GM12878 (cell line): Measurements from ENCODE around the gene TRMU. TPM values are rescaled to one million over a fixed set of nuclear protein-coding genes. Genes with fewer than 3 reads are reported as not detected.

Experiments
- ATAC-seq: fragments of 200-7000 bp; cut with Tn5 transposase; 3 replicates; pipeline ENCODE4 v1.9.1; 2020; ENCODE audit warnings: mild to moderate bottlenecking, moderate library complexity
- BruUV-seq: library from RNA; stranded (reverse); fragments of 400-500 nt; replicated peaks from 2 replicates; lab custom pipeline; 2021; lab: Mats Ljungman, UMichigan
- CTCF ChIA-PET: fragments of 300-600 bp; sonication (Branson Sonifier 250); formaldehyde crosslinking; extraction: SDS; loops from one replicate; lab custom pipeline; 2021; ENCODE audit warnings: inconsistent platforms; lab: Yijun Ruan, JAX
- POLR2A ChIA-PET: fragments of 350-600 bp; formaldehyde crosslinking; extraction: SDS; loops from one replicate; lab custom pipeline; 2021; ENCODE audit warnings: inconsistent platforms; lab: Charles Lee
- RAD21 ChIA-PET: fragments of 300-600 bp; sonication (Branson Sonifier 250); formaldehyde crosslinking; loops from one replicate; lab custom pipeline; 2023; ENCODE audit warnings: antibody characterized with exemption; ENCODE audit not compliant: unreplicated experiment; lab: Charles Lee
- SMC1A ChIA-PET: fragments of 300-600 bp; sonication (Branson Sonifier 250); formaldehyde crosslinking; loops from one replicate; lab custom pipeline; 2023; ENCODE audit not compliant: unreplicated experiment, uncharacterized antibody; lab: Charles Lee
- DNase-seq: peaks from one replicate; pipeline ENCODE4 v3.0.0-alpha.2; 2011; ENCODE audit warnings: low read depth, low spot score
- FAIRE-seq: peaks from 3 replicates; lab custom pipeline; 2011; peaks lifted over from hg19 to GRCh38; lab: Jason Lieb, UNC
- H2AFZ ChIP-seq: 2 replicates; pipeline ENCODE4 v1.6.0; 2011; ENCODE audit warnings: low read depth, low read length, control low read depth; ENCODE audit not compliant: control insufficient read depth
- H3K27ac ChIP-seq: 2 replicates; pipeline ENCODE4 v1.5.1; 2011; ENCODE audit warnings: control low read depth; ENCODE audit not compliant: control insufficient read depth, insufficient read depth
- H3K27me3 ChIP-seq, 2 experiments: replicated peaks in 1 of 2; 2 replicates each; pipeline versions ENCODE4 v1.6.0 to v1.6.1; 2011; ENCODE audit warnings: low read length in 1 of 2; ENCODE audit not compliant: control insufficient read depth in 2 of 2, insufficient read depth in 2 of 2
- H3K36me3 ChIP-seq, 2 experiments: 2 replicates each; pipeline ENCODE4 v1.5.1; 2011; ENCODE audit warnings: low read length in 1 of 2; ENCODE audit not compliant: control insufficient read depth in 2 of 2, insufficient read depth in 2 of 2
- H3K4me1 ChIP-seq: 2 replicates; pipeline ENCODE4 v1.6.1; 2011; ENCODE audit warnings: mild to moderate bottlenecking, low read length, moderate library complexity, mixed read lengths; ENCODE audit not compliant: control insufficient read depth, insufficient read depth
- H3K4me2 ChIP-seq: 2 replicates; pipeline ENCODE4 v1.6.0; 2011; ENCODE audit warnings: control low read depth; ENCODE audit not compliant: control insufficient read depth, insufficient read depth
- H3K4me3 ChIP-seq: fragments of 200-600 bp; sonication (generic); 2 replicates; pipeline ENCODE4 v1.5.1; 2016
- H3K79me2 ChIP-seq: 2 replicates; pipeline ENCODE4 v1.6.0; 2011; ENCODE audit warnings: low read length; ENCODE audit not compliant: control insufficient read depth, insufficient read depth
- H3K9ac ChIP-seq: 2 replicates; pipeline ENCODE4 v1.8.0; 2011; ENCODE audit warnings: low read length, control low read depth, mixed read lengths; ENCODE audit not compliant: control insufficient read depth, insufficient read depth
- H3K9me3 ChIP-seq: replicated peaks from 3 replicates; pipeline ENCODE4 v1.5.1; 2011; ENCODE audit warnings: mild to moderate bottlenecking, low read length; ENCODE audit not compliant: control insufficient read depth, insufficient read depth
- H4K20me1 ChIP-seq: 2 replicates; pipeline ENCODE4 v1.6.0; 2011; ENCODE audit not compliant: control insufficient read depth, insufficient read depth
- EGR1 ChIP-seq, 2 experiments: IDR thresholded peaks; 1 replicate in 1 of 2; 2 replicates in 1 of 2; pipeline ENCODE4 v1.6.1; 2011 to 2012; ENCODE audit warnings: low read depth in 2 of 2, low read length in 2 of 2, borderline replicate concordance in 1 of 2, mild to moderate bottlenecking in 1 of 2, moderate library complexity in 1 of 2
- IKZF1 ChIP-seq: fragments of 450-650 bp; conservative IDR thresholded peaks from 2 replicates; pipeline ENCODE4 v1.6.1; 2017; ENCODE audit warnings: antibody characterized with exemption, mild to moderate bottlenecking
- RELA ChIP-seq: fragments of 450-650 bp; IDR thresholded peaks from 2 replicates; pipeline ENCODE4 v1.8.0; 2014; ENCODE audit warnings: borderline replicate concordance; ENCODE audit not compliant: partially characterized antibody
- SRF ChIP-seq, 2 experiments: IDR thresholded peaks; 2 replicates each; pipeline ENCODE4 v1.6.1; 2011; ENCODE audit warnings: low read depth in 2 of 2, low read length in 2 of 2, mild to moderate bottlenecking in 1 of 2, moderate library complexity in 1 of 2
- WGBS: methylation state at CpG from one replicate; pipeline ENCODE4 v1.1.6; 2016; ENCODE audit warnings: low lambda C conversion rate; ENCODE audit not compliant: insufficient replicate concordance, insufficient coverage; ENCODE audit errors: missing lambda C conversion rate; 5-methylcytosine and 5-hydroxymethylcytosine counted together
- in situ Hi-C: fragments of 300-500 bp; cut with MboI; formaldehyde crosslinking; loops from 9 replicates; pipeline ENCODE4 v1.14.3; 2018; ENCODE audit warnings: mixed read lengths
- intact Hi-C: fragments of 100-400 bp; cut with micrococcal nuclease; formaldehyde crosslinking; loops from one replicate; pipeline ENCODE4 v1.14.2; 2022; ENCODE audit not compliant: unreplicated experiment
- polyA plus RNA-seq, 11 experiments: library from polyadenylated mRNA; depleted of rRNA in 4 of 11; unstranded in 6 of 11; stranded (reverse) in 5 of 11; fragments of >200 nt; fragmentation: Nextera tagmentation in 4 of 11; fragmentation: Illumina TruSeq in 1 of 11; extraction: Ambion mirVana in 4 of 11; extraction: Trizol in 1 of 11; gene quantifications; 1 replicate in 1 of 11; 2 replicates in 10 of 11; pipeline versions ENCODE4 v1.2.1 to v1.2.3, GENCODE V29; 2011 to 2016; ENCODE audit warnings: inconsistent platforms in 2 of 11, missing spikeins in 2 of 11, low read depth in 1 of 11
- total RNA-seq, 4 experiments: library from RNA; depleted of rRNA in 3 of 4; stranded (reverse); fragments of >200 nt in 3 of 4; fragmentation: Illumina TruSeq in 1 of 4; extraction: Trizol in 1 of 4; gene quantifications; 2 replicates each; pipeline versions ENCODE4 v1.2.1 to v1.2.3, GENCODE V29; 2013 to 2021
- TF ChIP-seq, protein P1 (sequence below): IDR thresholded peaks from 2 replicates; pipeline ENCODE4 v1.6.1; 2011; ENCODE audit warnings: low read depth, mild to moderate bottlenecking, low read length, moderate library complexity, borderline replicate concordance; ENCODE audit errors: extremely low read depth
- TF ChIP-seq, protein P2 (sequence below): fragments of 450-650 bp; IDR thresholded peaks from 2 replicates; pipeline ENCODE4 v1.6.1; 2017; ENCODE audit warnings: mild to moderate bottlenecking, low read depth, inconsistent platforms; ENCODE audit not compliant: poor library complexity, severe bottlenecking
- TF ChIP-seq, protein P3 (sequence below): fragments of 450-650 bp; formaldehyde crosslinking; IDR thresholded peaks from 2 replicates; pipeline ENCODE4 v1.4.0; 2022; ENCODE audit warnings: mild to moderate bottlenecking, moderate library complexity
- TF ChIP-seq, protein P4 (sequence below): fragments of 450-650 bp; formaldehyde crosslinking; IDR thresholded peaks from 2 replicates; pipeline ENCODE4 v1.5.0; 2022; ENCODE audit warnings: mild to moderate bottlenecking, missing genetic modification characterization

TRMU gene
- total and polyA plus RNA-seq, 10 of the 15 experiments (the other 5 are each of a cell fraction or from before 2014, with no cell fraction given): 3.5 to 57.0 (median 44.0) TPM

DNA sequence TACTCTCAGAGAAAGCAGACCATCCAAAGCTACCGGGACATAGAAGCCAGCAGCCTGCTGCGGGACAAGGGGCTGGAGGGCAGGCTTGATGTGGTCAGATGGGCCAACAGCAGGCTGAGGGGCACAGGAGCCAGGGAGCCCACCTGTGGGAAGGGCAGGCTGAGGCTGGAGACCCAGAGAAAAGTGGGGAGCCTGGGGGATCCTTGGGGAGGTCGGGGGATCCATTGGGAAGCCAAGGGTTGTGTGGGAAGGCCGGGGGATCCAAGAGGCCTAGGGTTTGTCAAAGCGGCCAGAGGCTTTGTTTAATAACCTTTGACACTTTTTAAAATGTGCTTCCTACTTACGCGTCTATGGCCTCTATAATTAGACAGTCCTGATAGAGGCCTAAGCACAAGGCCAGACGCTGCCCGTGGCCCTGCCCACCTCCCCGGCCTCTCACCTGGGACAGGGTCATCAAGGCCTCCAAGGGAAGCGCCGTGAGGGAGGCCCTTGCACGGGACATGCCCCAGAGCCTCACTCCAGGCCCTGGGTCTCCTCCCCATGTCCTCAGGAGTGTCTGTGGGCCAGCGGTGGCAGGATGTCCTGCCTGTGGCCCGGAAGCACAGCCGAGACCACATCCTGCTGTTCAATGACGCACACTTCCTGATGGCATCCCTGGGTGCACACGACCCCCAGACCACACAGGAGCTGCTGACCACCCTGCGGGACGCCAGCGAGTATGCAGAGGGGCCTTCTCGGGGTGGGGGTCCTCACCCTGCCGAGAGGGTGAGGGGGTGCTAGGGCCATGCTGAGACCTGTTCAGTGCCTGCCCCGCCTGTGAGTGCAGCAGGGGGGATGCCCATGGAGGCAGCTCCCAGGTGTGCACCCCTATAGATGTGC is 47.4 kb upstream of the TRMU start:
- Histone ChIP-seq H4K20me1 (no peaks in the 10 kb centered on the region), H3K4me2 (peak overlapping the region; percentile 99), H3K79me2 (peaks cover 17% of the 10 kb centered on the region), H3K4me1 (peaks cover 26% of the 10 kb centered on the region), H3K27me3 (no peaks in the 10 kb centered on the region), H3K27ac (peak overlapping the region; percentile 86), H3K36me3 (peaks cover 8 to 11% of the 10 kb centered on the region in 2 experiments; a peak in 3 of 4 replicates), H3K9ac (peak overlapping the region; percentile 94), H3K4me3 (peak overlapping the region; percentile 85), H3K9me3 (no peaks in the 10 kb centered on the region; the same call in 2 of the 3 replicates), H2AFZ (peak overlapping the region; percentile 65)
- intact Hi-C loops: no loop called here
- FAIRE-seq: peak; percentile 94
- peak; percentile 97 for ATAC-seq
- RAD21 ChIA-PET: no interaction called here
- CTCF ChIA-PET: interaction anchor here (0.9 to 1.7 kb wide), 2 partner anchors 8 to 17 kb away, joined by 3 read pairs; partner anchors contain the start of gene GTSE1
- DNase-seq: peak; percentile 38
- BruUV-seq: TSS peak; percentile 88
- 10% methylated on average over 23 of the region's 24 CpGs for WGBS
- SMC1A ChIA-PET: interaction anchor here (1.0 to 1.5 kb wide), 2 partner anchors 19 to 166 kb away, joined by 3 to 4 read pairs; no protein-coding TSS in a partner anchor
- in situ Hi-C loops: no loop called here
- POLR2A ChIA-PET: interaction anchor here (0.6 to 1.2 kb wide), 3 partner anchors 14 to 20 kb away, joined by 4 to 5 read pairs (median 4); partner anchors contain the start of gene TTC38
- TF ChIP-seq, protein P1, sequence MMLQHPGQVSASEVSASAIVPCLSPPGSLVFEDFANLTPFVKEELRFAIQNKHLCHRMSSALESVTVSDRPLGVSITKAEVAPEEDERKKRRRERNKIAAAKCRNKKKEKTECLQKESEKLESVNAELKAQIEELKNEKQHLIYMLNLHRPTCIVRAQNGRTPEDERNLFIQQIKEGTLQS: no peak
- TF ChIP-seq, protein P2, sequence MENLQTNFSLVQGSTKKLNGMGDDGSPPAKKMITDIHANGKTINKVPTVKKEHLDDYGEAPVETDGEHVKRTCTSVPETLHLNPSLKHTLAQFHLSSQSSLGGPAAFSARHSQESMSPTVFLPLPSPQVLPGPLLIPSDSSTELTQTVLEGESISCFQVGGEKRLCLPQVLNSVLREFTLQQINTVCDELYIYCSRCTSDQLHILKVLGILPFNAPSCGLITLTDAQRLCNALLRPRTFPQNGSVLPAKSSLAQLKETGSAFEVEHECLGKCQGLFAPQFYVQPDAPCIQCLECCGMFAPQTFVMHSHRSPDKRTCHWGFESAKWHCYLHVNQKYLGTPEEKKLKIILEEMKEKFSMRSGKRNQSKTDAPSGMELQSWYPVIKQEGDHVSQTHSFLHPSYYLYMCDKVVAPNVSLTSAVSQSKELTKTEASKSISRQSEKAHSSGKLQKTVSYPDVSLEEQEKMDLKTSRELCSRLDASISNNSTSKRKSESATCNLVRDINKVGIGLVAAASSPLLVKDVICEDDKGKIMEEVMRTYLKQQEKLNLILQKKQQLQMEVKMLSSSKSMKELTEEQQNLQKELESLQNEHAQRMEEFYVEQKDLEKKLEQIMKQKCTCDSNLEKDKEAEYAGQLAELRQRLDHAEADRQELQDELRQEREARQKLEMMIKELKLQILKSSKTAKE: no peak
- no peak for TF ChIP-seq SRF (IDR thresholded peaks at IDR 0.05; ENCODE audit: low read depth in 2 of 2, low read length in 2 of 2)
- peak; percentile 77 for TF ChIP-seq IKZF1
- TF ChIP-seq, protein P3, sequence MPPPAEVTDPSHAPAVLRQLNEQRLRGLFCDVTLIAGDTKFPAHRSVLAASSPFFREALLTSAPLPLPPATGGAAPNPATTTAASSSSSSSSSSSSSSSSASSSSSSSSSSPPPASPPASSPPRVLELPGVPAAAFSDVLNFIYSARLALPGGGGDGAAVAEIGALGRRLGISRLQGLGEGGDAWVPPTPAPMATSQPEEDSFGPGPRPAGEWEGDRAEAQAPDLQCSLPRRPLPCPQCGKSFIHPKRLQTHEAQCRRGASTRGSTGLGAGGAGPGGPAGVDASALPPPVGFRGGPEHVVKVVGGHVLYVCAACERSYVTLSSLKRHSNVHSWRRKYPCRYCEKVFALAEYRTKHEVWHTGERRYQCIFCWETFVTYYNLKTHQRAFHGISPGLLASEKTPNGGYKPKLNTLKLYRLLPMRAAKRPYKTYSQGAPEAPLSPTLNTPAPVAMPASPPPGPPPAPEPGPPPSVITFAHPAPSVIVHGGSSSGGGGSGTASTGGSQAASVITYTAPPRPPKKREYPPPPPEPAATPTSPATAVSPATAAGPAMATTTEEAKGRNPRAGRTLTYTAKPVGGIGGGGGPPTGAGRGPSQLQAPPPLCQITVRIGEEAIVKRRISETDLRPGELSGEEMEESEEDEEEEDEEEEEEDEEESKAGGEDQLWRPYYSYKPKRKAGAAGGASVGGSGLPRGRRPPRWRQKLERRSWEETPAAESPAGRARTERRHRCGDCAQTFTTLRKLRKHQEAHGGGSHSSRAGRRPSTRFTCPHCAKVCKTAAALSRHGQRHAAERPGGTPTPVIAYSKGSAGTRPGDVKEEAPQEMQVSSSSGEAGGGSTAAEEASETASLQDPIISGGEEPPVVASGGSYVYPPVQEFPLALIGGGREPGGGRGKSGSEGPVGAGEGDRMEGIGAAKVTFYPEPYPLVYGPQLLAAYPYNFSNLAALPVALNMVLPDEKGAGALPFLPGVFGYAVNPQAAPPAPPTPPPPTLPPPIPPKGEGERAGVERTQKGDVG: no peak
- TF ChIP-seq, protein P4, sequence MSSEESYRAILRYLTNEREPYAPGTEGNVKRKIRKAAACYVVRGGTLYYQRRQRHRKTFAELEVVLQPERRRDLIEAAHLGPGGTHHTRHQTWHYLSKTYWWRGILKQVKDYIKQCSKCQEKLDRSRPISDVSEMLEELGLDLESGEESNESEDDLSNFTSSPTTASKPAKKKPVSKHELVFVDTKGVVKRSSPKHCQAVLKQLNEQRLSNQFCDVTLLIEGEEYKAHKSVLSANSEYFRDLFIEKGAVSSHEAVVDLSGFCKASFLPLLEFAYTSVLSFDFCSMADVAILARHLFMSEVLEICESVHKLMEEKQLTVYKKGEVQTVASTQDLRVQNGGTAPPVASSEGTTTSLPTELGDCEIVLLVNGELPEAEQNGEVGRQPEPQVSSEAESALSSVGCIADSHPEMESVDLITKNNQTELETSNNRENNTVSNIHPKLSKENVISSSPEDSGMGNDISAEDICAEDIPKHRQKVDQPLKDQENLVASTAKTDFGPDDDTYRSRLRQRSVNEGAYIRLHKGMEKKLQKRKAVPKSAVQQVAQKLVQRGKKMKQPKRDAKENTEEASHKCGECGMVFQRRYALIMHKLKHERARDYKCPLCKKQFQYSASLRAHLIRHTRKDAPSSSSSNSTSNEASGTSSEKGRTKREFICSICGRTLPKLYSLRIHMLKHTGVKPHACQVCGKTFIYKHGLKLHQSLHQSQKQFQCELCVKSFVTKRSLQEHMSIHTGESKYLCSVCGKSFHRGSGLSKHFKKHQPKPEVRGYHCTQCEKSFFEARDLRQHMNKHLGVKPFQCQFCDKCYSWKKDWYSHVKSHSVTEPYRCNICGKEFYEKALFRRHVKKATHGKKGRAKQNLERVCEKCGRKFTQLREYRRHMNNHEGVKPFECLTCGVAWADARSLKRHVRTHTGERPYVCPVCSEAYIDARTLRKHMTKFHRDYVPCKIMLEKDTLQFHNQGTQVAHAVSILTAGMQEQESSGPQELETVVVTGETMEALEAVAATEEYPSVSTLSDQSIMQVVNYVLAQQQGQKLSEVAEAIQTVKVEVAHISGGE: no peak
- TF ChIP-seq RELA: no peak
- TF ChIP-seq EGR1 (IDR thresholded peaks at IDR 0.05; ENCODE audit: borderline replicate concordance in 1 of 2, low read depth in 2 of 2, low read length in 2 of 2): no peak
